Stimulated activated CD4-positive, alpha-beta T cell treated with anti-CD3 and anti-CD28 coated beads, Interleukin-1b, Interleukin-23, amount 100 ng/mL, for 4 hours (primary cell): ENCODE measurements around the gene GNPTAB.

Experiments used
- DNase-seq, 2 donors: peaks; one replicate each; pipeline ENCODE4 v3.0.0-alpha.2; 2020; ENCODE audit warnings: low read depth in 2 of 2

The GNPTAB gene

GRCh38 chr12:101696251-101697196 is 134.2 kb downstream of the GNPTAB start:
- DNase-seq, result no peak

GRCh38 chr12:101695706-101696105 is 135.1 kb downstream of the GNPTAB start:
- no peak for DNase-seq
